ACHN (cell line): Measurements from ENCODE around the gene CCSER2.

Source experiments
- DNase-seq: peaks from one replicate; pipeline ENCODE4 v3.0.0-alpha.2; 2015
- in situ Hi-C: cut with HindIII; loops from 2 replicates; pipeline ENCODE4 v1.10.0; 2017; ENCODE audit warnings: low sequenced_read_pairs, low pct_ligation_motif_present, low pct_unique_long_range_greater_than_20kb

The CCSER2 gene

DNA sequence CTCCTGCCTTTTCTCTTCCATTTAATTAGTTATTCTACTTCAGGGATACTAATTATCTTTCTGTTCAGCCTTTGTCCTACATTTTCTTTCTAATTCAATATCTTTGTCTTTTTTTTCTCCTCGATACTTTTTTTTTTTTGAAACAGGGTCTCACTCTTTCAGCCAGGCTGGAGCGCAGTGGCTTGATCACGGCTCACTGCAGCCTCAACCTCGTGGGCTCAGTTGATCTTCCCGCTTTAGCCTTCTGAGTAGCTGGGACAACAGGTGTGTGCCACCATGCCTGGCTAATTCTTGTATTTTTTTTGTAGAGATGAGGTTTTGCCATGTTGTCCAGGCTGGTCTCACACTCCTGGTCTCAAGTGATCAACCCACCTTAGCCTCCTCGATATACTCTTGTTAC is 38.9 kb downstream of the CCSER2 start:
- no peak for DNase-seq
- in situ Hi-C loops: no loop called here

DNA sequence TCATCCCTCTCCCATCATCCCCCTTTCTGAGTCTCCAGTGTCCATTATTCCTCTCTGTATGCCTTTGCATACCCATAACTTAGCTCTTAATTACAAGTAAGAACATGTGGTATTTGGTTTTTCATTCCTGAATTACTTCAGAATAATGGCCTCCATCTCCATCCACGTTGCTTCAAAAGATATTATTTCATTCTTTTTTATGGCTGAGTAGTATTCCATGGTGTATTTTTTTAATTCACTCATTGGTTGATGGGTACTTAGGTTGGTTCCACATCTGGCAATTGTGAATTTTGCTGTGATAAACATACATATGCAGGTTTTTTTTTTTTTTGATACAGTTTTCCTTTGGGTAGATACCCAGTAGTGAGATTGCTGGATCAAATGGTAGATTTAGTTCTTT is 40.4 kb downstream of the CCSER2 start:
- in situ Hi-C loops: no loop called here
- DNase-seq: no peak

DNA sequence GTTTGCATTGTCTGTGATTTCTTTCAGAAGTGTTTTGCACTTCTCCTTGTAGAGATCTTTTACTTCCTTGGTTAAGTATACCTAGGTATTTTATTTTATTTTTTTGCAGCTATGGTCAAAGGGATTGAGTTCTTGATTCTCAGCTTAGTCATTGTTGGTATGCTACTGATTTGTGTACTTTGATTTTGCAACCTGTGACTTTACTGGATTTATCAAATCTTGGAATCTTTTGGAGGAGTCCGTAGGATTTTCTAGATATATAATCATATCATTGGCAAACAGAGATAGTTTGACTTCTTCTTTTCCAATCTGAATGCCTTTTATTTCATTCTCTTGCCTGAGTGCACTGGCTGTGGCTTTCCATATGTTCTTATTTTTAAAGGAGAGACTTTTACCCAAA is 41.9 kb downstream of the CCSER2 start:
- no peak for DNase-seq
- in situ Hi-C loops: no loop called here

DNA sequence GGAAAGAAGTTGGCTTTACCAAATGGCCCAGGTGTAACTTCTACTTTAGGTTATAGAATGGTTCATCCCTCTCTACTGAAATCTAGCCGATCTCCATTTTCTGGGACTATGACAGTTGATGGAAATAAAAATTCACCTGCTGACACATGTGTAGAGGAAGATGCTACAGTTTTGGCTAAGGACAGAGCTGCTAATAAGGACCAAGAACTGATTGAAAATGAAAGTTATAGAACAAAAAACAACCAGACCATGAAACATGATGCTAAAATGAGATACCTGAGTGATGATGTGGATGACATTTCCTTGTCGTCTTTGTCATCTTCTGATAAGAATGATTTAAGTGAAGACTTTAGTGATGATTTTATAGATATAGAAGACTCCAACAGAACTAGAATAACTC is 43.6 kb downstream of the CCSER2 start:
- in situ Hi-C loops: no loop called here
- DNase-seq: no peak

DNA sequence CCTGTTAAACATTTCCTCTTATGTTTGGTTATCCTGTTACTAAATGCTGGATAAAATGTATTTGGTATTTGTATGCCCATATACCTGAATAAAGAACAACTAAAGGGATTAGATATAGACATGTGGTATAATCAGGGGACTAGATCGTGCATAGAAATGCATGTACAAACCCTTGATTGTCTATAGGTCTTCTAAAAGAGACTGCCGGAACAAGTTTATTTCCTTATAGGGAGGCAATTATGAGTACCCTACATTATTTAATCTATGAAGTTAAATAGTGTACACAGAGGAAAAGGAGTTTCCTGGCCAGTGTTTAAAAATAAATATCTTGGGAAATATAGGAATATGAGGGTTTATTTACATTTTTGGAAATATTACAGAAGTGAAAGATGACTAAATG is 44.6 kb downstream of the CCSER2 start:
- no peak for DNase-seq
- in situ Hi-C loops: no loop called here

DNA sequence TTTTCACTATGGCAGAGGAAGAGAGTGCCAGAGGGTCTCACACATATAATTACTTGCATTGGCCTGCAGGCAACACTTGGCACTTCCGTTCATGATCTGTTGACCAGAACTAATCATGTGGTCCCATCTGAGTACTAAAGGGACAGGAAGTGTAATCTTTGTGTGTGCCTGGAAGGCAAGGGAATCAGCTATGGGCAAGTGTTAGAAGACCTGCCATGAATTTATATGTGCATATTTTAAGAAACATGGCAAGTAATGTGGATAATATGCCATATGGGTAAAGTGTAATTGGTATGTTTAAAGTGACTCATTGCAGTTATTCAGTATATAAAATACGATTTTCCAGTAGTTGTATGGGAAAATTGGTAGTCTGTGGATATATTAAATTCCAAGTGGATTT is 46.1 kb downstream of the CCSER2 start:
- in situ Hi-C loops: no loop called here
- no peak for DNase-seq

DNA sequence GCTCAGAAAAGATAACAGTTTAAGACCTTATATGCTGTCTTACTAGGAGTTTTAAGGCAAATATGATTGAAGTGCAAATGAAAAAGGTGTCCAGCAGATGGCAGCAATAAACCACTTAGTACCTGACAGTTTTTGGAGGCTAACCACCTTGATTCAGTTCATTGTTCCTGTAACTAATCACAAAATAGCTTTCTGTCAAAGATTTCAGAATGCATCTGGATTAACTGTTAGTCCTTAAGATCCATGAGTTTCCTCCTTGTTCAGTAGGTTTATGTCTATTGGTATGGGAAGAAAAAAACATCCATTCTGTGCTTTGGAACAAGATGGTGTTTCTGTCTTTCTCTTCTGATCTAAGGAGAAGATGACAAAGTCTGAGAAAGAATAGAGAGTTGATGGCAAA is 46.6 kb downstream of the CCSER2 start:
- DNase-seq: peak; percentile 65
- in situ Hi-C loops: no loop called here

DNA sequence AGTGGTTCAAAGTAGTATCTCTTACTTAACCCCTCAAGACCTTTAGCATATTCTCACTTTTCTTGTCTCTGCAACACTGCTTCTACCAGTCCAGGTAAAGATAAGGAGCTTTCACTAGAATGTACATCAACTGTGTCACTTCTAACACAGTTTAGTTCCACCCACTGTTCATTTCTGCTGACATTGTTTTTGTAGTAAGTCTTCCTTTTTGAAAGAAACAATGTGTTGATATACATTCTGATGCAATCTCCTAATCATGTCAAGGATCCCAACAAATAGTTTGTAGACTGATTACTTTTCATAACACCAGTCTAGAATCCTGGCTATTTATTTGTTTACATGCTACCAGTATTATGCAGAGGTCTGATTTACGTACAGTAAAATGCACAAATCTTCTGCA is 47.5 kb downstream of the CCSER2 start:
- in situ Hi-C loops: no loop called here
- DNase-seq: no peak

DNA sequence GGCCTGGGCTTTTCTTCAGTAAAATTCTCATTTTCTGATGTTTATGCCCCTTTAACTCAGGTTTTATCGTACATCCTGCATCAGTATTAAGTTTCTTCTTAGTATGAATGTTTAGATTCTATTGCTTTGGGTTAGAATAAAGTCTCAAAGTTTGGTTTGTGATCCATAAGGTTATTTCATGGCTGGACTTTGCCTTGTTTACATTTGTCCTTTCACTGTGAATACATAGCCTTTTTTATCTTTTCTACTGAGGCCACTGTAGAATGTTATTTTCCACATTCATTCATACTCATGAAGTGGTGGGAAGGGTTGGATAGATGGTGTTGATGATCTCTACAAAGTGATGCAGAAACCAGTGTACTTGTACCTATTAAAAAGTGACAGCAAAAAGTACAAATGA is 59.8 kb downstream of the CCSER2 start:
- in situ Hi-C loops: no loop called here
- DNase-seq: no peak

DNA sequence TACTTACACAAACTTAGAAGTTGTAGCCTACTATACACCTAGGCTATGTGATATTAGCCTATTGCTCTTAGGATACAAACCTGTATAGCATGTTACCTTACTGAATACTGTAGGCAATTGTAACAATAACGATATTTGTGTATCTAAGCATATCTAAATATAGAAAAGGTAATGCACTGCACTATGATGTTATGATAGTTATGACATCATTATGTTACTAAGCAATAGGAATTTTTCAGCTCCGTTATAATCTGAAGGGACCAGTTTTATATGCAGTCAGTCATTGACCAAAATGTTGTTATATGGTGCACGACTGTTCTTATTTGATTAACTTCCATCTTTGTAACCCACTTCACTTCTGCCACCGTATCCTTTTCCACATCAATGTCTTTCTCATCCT is 62.0 kb downstream of the CCSER2 start:
- no peak for DNase-seq
- in situ Hi-C loops: no loop called here

DNA sequence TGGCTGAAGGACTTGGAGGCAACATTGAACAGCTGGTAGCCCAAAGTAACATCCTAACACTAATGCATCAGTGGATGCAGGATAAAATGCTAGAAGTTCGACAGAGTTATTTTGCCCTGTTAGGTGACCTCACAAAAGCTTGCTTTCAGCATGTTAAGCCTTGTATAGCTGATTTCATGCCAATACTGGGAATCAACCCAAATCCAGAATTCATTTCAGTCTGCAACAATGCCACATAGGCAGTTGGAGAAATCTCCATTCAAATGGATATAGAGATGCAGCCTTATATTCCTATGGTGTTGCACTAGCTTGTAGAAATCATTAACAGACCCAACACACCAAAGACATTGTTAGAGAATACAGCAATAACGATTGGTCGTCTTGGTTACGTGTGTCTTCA is 62.9 kb downstream of the CCSER2 start:
- no peak for DNase-seq
- in situ Hi-C loops: no loop called here

DNA sequence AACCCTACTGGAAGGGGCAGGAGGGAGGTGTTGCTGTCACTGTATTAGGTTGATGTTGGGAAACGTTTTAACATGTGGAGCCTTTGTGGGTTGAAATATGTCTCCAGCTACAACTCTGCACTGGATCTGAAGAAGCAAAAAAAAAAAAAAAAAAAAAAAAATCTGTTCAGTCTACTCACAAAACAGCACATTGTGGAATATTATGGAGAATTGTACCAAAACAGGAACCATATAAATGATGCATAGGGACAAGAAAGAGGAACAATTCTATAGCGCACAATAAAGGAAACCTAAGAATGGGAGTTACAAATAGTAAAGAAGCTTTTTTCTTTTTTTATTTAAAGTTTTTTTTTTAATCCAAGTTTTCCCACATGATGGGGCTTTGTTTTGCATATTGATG is 63.8 kb downstream of the CCSER2 start:
- in situ Hi-C loops: no loop called here
- DNase-seq: no peak

DNA sequence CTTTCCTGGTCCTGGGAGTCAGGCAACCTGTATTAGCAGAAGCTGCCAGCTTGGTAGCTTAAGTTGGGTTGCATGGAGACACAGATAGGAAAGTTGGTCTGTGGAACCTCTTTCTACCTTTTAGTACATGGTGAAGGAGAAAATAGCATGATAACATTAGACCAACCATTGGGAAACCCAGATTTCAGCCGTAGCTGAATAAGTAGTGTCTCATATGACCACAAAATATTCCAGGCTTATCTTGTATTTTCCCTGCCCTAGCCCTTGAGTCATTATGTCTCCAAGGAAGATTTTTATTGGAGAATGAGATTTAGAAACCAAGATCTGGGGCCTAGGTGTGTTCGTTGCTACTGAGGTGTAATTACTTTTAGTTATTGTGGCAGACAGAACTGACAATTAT is 67.2 kb downstream of the CCSER2 start:
- DNase-seq: no peak
- in situ Hi-C loops: no loop called here

DNA sequence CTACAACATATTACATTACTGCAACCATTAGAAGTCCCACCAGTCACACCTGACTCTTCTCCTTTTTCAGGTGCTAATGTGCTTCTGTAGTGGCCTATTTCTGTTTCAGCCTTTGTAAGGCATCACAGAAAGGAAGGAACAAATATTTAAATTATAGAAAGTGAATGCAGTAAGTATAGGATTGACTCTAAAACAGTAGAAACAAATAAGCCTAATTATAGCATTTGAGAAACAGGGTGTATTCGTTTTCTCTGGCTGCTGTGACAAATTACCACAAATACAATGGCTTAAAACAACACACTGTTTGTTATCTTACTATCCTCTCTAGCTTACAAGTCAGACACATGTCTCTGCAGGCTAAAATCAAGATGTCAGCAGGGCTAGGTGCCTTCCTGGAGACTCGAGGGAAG is 69.4 kb downstream of the CCSER2 start:
- in situ Hi-C loops: no loop called here
- DNase-seq: no peak

DNA sequence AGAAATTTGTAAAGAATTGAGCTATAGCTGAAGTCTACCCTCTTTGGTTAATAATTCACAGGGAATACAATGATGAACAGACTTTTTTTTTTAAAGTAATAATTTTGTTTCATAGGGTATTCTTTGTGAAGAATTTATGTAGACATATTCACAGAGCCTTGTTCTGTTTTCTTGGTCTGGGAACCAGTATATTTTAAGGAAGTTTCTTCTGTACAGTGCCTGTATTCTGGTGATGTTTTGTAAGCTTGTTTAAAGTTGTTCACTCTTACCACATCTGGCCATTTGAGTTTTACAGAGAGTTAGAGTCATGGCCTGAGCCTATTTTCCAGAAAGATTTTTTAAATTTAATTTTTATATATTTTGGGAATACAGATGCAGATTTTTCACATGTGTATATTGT is 70.3 kb downstream of the CCSER2 start:
- no peak for DNase-seq
- in situ Hi-C loops: no loop called here

DNA sequence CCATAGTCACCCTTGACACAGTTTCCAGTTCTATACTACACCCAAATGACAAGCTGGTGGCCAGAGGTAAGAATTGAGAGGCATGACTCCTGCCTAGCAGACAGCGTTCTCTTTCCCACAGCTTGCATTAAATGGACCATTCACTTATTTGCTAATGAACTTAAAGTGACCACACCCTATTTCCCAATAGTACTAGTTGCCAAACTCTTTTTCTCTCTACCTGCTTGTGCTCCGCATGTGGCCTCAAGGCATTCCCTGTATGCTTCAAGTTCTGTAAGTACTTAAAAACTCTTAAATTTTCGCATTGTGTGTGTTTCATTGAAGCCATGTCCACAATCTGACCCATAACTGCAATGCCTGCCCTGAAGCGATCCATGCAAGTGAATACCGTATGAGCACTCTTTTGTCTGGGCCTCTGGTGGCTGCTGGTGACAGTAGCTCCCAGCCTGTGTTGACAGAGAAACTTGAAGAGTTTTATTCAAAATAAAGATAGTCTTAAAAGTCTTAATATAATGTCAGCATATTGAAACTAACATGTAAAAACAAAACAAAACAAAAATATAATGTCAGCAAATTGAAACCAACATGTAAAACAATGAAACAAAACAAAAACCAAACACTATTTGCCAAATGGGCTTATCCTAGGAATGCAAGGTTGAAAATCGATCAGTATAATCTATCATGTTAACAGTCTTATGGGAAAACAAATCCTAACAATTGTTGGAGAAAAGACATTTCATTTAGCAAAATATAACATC is 73.6 kb downstream of the CCSER2 start:
- no peak for DNase-seq
- in situ Hi-C loops: no loop called here

DNA sequence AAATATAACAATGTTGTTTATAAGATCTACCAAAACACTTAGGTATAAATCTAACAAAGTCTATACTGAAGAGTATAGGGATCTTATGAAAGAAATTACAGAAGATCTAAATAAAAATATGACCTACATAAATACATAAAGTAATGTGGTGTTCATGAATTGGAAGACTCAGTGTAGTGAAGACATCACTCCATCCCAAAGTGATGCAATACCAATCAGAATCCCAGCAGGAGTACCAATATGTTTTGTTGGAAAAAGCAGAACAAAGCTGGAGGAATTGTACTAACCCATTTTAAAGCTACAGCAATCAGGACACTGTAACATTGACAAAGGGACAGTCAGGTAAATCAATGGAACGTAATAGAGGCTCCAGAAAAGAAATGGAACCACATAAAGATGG is 76.4 kb downstream of the CCSER2 start:
- in situ Hi-C loops: no loop called here
- no peak for DNase-seq

DNA sequence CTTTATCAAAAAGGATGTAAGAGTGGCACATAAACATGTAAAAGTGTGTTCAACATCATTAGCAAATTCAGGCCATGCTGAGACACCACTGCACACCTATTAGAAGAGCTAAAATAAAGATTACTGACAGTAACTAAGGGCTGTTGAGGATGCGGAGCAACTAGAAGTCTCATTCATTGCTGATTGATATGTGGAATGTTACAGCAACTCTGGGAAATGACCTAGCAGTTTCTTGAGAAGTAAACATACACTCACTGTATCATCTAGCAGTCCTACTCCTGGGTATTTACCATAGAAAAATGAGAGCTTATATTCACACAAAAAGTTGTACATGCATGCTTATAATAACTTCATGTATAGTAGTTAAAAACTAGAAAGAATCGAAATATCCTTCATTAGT is 77.3 kb downstream of the CCSER2 start:
- in situ Hi-C loops: no loop called here
- DNase-seq: no peak

DNA sequence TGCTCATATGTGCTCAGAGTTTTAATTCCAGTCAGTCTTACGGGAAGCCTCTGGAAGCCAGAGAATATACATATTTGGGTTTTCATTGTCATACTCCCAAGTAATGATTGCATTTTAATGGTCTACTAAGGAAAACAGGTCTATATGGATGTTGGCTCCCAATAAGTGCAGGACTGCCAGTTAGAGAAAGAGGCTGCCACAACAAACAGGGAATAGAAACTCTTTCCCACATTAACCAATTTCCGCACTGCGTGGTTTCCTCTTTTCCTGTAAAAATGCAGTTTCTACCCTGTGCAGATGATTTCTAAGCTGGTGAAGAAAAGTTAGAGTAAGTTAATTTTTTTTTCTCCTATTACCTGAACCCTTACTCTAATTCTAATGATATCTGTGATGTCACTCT is 78.2 kb downstream of the CCSER2 start:
- DNase-seq: no peak
- in situ Hi-C loops: no loop called here

DNA sequence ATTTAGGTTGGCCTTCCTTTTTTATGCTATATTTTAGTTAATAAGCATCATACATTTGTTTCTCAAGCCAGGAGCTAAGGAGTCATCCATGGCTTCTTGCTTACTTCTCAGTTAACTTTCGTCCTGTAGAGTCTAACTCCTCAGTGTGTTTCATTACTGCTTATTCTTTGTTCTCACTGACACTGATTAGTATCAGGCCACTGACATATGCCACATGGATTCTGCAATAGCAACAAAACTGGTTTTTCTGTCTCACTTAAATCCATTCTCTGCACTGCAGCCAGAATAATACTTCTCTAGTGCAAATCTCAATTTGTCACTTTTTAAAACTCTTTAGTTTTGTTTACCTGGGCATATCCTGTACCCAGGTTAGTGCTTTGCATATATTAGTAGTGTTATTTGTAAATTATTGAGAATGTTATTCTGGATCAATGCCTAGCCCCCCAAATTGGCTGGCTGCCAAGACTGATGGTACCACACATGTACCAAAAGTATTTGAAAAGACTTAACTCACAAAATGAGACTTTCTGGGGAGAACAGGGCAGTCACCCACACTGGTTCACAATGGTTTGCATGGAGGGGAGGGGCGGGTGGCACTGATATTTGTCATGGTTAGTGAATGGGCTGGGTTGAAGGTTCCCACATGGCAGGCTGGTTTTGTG is 79.1 kb downstream of the CCSER2 start:
- DNase-seq: no peak
- in situ Hi-C loops: no loop called here
